HG02981 (cell line): ENCODE measurements around the gene NDUFA12.

Source experiments
- ATAC-seq: cut with Tn5 transposase; IDR thresholded peaks from one replicate; pipeline ENCODE4 v1.9.1; 2021; ENCODE audit warnings: mild to moderate bottlenecking, moderate library complexity; ENCODE audit not compliant: unreplicated experiment

The NDUFA12 gene

GRCh38 chr12:94982456-94982855, 21.0 kb downstream of the NDUFA12 start:
- ATAC-seq, result no peak

DNA sequence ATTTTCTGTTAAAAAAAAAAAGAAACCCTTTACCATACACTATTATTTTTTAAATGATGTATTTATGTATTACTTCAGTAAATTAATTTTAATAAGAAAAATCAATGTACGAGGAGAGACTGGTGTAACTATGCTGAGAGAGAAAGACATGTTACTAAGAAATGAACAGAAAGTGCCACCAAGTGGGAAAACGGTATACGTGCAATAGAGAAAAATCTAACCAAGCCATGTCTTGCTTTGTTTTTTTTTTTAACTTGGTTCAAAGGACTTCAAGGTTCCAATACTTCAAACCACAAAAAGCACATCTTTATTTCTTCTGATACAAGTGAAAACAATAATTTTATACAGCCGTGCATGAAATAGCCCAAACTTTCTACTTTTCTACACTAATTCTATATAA, 22.9 kb downstream of the NDUFA12 start:
- no peak for ATAC-seq

- ATAC-seq, result no peak
Measured at GRCh38 chr12:94979941-94980340, 23.6 kb downstream of the NDUFA12 start.

- ATAC-seq, result no peak
Measured at GRCh38 chr12:94977766-94978468, 25.6 kb downstream of the NDUFA12 start.

GRCh38 chr12:94973221-94973620, 30.3 kb downstream of the NDUFA12 start:
- ATAC-seq, result no peak

DNA sequence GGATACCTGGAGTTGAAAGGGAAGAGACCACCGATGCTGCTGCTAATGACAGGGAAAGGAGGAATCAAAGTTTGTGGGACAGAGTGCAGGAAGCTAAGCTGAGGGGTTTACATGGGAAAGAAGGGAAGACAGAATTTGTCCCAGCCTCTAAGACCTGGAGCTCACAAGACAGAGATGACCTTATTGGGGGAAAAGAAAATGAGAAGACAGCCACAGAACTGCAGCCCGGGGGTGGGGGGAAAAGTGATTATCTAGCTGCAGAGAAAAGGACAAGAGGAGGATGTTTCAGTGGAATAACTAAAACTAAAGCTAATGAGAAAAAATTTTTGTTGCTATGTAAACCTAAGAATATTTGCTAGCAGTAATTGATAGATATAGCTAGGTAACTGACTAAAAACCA, 30.7 kb downstream of the NDUFA12 start:
- no peak for ATAC-seq

DNA sequence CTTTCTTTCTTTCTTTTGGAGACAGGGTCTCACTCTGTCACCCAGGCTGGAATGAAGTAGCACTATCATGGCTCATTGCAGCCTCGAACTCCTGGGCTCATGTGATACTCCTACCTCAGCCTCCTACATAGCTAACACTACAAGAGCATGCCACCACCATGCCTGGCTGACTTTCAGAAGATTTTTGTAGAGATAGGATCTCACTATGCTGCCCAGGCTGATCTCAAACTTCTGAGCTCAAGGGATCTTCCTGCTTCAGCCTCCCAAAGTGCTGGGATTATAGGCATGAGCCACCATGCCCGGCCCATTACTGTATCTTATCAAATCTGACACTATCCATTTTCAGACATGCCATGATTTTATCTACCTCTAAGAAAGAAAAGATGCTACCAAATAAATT, 31.6 kb downstream of the NDUFA12 start:
- ATAC-seq, result no peak

GRCh38 chr12:94970560-94970959, 32.9 kb downstream of the NDUFA12 start:
- no peak for ATAC-seq

GRCh38 chr12:94969424-94969823, 34.1 kb downstream of the NDUFA12 start:
- ATAC-seq, result peak; percentile 55

DNA sequence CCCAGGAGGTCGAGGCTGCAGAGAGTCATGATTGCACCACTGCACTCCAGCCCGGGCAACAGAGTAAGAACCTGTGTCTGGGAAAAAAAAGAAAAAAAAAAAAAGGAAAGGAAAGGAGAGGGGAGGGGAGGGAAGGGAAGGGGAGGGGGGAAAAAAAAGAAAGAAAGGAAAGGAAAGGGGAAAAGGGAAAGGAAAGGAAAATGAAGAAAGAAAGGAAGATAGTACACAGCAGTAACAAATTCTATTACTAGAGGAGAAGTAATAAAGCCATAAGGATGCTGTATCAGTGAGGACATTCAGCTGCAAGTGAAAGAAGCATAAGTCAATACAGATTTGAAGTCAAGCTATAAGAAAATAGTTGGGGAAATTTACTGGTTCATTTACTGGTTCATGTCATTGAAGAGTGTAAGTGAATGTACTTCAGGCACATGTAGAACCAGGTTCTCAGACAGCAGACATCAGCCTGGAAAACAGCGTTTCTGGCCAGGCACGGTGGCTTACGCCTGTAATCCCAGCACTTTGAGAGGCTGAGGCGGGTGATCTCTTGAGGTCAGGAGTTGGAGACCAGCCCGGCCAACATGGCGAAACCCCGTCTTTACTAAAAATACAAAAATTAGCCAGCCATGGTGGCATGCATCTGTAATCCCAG, 37.4 kb downstream of the NDUFA12 start:
- ATAC-seq, result no peak

DNA sequence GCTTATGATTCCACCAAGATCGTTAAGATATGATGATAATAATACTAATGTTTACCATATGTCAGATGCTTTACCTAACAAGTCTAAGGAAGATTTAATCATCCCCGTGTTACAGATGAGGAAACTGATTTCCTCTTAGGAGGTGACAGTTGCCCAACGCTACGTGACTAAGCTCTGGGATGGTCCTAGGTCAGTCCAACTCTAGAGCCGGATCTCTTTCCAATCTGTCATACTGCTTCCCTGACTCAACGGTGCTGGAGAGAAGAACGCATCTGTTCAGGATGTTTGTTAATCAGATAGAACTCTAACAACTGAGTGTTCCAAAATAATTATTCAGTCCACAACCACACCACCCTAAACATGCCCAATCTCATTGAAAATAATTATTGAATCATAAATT, 39.8 kb downstream of the NDUFA12 start:
- ATAC-seq, result no peak

DNA sequence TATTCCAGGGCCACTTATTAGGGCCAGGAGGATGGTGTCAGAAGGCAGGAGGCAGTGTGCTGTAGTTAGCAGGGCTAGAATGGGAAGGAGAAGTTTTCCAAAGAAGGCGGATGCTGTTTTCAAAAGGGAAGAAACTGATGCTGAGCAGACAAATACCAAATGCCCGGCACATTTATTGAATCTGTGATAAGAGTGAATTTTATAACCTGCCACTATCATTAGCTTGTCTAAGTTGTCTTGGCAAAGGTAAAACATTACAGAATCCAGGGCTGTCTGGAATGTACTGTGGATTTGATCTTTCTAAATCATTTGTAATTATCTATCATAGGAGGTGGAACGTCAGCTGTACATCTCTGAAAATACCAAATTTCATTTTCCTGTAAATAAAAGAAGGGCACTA, 40.8 kb downstream of the NDUFA12 start:
- ATAC-seq, result no peak

- no peak for ATAC-seq
Measured at GRCh38 chr12:94961911-94962310, 41.6 kb downstream of the NDUFA12 start.

GRCh38 chr12:94961256-94961824, 42.2 kb downstream of the NDUFA12 start:
- ATAC-seq, result no peak

DNA sequence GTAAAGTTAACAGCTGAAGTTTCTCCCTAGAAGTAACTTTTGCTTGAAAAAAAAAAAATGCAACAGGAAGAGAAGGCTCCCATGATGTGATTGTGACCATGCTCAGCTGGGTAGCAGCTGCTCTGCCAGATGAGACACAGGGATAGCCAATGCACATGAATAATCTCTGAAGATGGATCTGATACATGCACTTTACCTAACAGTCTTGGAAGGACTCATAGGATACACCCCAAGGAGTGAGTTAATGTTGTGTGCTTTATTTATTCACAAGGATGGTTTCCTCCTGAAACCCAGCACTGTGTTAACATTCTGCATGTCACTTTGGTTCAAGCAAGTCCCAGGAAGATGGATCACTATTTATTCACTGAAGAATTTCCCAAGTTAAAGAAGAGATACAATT, 46.5 kb downstream of the NDUFA12 start:
- no peak for ATAC-seq

DNA sequence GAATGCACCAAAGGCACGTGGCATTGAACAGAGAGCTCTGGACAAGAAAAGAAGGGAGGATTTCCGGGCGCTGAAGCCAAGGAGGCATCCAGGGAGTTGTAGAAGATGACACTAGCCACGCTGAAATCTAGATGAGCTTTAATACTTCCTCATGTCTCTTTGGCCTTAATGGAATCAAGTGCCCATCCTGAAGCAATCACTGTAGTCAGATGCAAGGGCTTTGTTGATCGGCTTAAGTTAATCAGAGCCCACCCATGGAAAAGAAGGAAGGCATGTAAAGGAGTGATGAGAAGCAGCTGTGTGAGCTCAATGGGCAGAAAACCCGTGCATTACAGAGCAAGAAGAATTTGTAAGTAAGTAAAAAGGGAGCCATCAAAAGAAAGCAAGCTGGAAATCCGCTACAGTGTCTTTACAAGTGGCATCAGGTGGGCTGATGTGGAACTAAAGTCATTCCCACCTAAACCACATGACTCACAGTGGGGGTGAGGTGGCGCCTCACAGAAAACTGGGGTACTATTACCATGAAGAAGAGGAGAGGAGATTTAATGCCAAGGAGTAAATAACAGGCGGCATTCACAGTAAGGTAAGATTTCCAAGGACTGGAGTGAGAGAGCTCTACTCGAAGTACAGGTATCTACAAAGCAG, 48.4 kb downstream of the NDUFA12 start:
- ATAC-seq, result no peak

- ATAC-seq, result no peak
Measured at GRCh38 chr12:94954029-94954685, 49.3 kb downstream of the NDUFA12 start.

- no peak for ATAC-seq
Measured at GRCh38 chr12:94952325-94952724, 51.2 kb downstream of the NDUFA12 start.

DNA sequence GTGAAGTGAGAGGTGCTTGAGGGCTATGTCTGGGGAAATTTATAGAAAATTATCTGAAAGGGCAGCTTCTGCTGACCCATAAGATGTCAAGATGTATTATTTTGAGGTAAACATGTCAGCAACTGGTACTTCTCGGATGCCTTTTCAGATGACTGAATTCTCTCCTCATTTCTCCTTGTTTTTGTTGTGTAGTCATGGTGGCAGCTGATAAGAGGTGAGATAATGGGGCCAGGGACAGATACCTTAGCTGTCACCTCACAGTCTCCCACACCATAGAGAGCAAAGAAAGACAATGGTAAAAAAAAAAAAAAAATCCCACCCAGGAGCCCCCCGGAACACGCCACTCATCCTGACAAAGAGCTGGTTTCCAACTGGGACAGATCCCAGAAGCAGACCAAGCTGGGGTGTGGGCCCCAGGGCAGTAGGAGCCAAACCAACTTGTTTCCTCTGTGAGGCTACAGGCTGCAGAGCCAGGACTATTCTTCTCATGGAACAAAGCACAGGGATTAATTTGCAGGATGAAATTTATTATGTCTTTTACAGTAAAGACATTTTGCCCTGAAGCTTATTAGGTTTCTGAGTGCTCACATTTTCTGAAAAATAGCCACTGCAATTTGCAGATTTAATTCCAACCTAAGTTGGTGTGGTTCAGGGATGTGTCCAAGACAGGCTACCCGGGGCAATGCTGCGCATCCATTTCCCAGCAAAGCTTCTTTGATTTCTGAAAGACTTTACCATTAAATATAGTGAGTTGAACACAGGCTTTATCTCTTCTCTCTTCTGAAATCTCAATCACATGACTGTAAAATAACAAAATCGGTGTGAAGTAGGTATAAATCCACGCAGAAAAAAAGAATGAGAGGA, 52.2 kb downstream of the NDUFA12 start:
- ATAC-seq, result no peak

GRCh38 chr12:94948232-94948810, 55.2 kb downstream of the NDUFA12 start:
- no peak for ATAC-seq
